HepG2 (cell line): ENCODE results near the gene SDC4. TPM values are rescaled to one million over a fixed set of nuclear protein-coding genes. Genes with fewer than 3 reads are reported as not detected.
A peak's percentile ranks its signal among the peaks of the same experiment; 100 is the strongest.

Experiments
- ARID3A ChIP-seq: IDR thresholded peaks from 2 replicates; pipeline ENCODE4 v1.6.1; 2012; ENCODE audit warnings: low read depth, low read length, improper control_type of control experiment
- ARNT2 ChIP-seq: sonication (generic); formaldehyde crosslinking; IDR thresholded peaks from 2 replicates; pipeline ENCODE4 v1.8.0; 2022; ENCODE audit warnings: mild to moderate bottlenecking, low read depth, missing genetic modification reagents, moderate library complexity
- ATF7 ChIP-seq, 2 experiments: fragments of 450-650 bp in 1 of 2; sonication (generic) in 1 of 2; formaldehyde crosslinking in 1 of 2; IDR thresholded peaks; 2 replicates each; pipeline versions ENCODE4 v1.4.0 to v1.6.1; 2016 to 2020; ENCODE audit warnings: antibody characterized with exemption in 1 of 2, mild to moderate bottlenecking in 1 of 2, missing genetic modification reagents in 1 of 2
- BRD4 ChIP-seq: sonication (generic); formaldehyde crosslinking; IDR thresholded peaks from 2 replicates; pipeline ENCODE4 v1.4.0; 2020; ENCODE audit warnings: missing genetic modification reagents
- CEBPB ChIP-seq: IDR thresholded peaks from 2 replicates; pipeline ENCODE4 v1.6.1; 2011; ENCODE audit warnings: low read depth, low read length, improper control_type of control experiment, borderline replicate concordance
- CREM ChIP-seq, 2 experiments: sonication (generic) in 1 of 2; formaldehyde crosslinking in 1 of 2; IDR thresholded peaks; 2 replicates each; pipeline versions ENCODE4 v1.4.0 to v1.6.1; 2016 to 2020; ENCODE audit warnings: antibody characterized with exemption in 1 of 2, mild to moderate bottlenecking in 1 of 2, missing genetic modification reagents in 1 of 2
- ELF1 ChIP-seq: sonication (generic); formaldehyde crosslinking; IDR thresholded peaks from 2 replicates; pipeline ENCODE4 v1.4.0; 2020; ENCODE audit warnings: missing genetic modification reagents
- FUBP1 ChIP-seq: sonication (generic); formaldehyde crosslinking; IDR thresholded peaks from 2 replicates; pipeline ENCODE4 v1.5.1; 2020; ENCODE audit warnings: missing genetic modification reagents, mild to moderate bottlenecking, borderline replicate concordance
- GFI1 ChIP-seq: sonication (generic); formaldehyde crosslinking; IDR thresholded peaks from 2 replicates; pipeline ENCODE4 v1.5.0; 2020; ENCODE audit warnings: missing genetic modification reagents, mild to moderate bottlenecking, borderline replicate concordance
- MAFF ChIP-seq: IDR thresholded peaks from 2 replicates; pipeline ENCODE4 v1.6.1; 2011; ENCODE audit warnings: low read depth, low read length, improper control_type of control experiment
- MAX ChIP-seq: IDR thresholded peaks from 2 replicates; pipeline ENCODE4 v1.6.1; 2012; ENCODE audit warnings: inconsistent platforms
- MED13 ChIP-seq: sonication (generic); formaldehyde crosslinking; IDR thresholded peaks from 2 replicates; pipeline ENCODE4 v1.5.0; 2020; ENCODE audit warnings: missing genetic modification reagents
- NFIB ChIP-seq: sonication (generic); formaldehyde crosslinking; IDR thresholded peaks from 2 replicates; pipeline ENCODE4 v1.9.0; 2021; ENCODE audit warnings: missing genetic modification reagents, mild to moderate bottlenecking, borderline replicate concordance
- POLR2AphosphoS5 ChIP-seq: IDR thresholded peaks from 2 replicates; pipeline ENCODE4 v1.6.1; 2012; ENCODE audit warnings: low read depth, low read length
- RAD51 ChIP-seq: fragments of 450-650 bp; IDR thresholded peaks from 2 replicates; pipeline ENCODE4 v1.6.1; 2016; ENCODE audit warnings: borderline replicate concordance
- RBFOX2 ChIP-seq: fragments of 200-400 bp; formaldehyde crosslinking; IDR thresholded peaks from 2 replicates; pipeline ENCODE4 v1.6.1; 2017; ENCODE audit warnings: low read depth, mild to moderate bottlenecking, low read length
- SKIL ChIP-seq: sonication (generic); formaldehyde crosslinking; IDR thresholded peaks from 2 replicates; pipeline ENCODE4 v1.8.0; 2022; ENCODE audit warnings: missing genetic modification reagents, mild to moderate bottlenecking, moderate library complexity, borderline replicate concordance
- SNAPC2 ChIP-seq: sonication (generic); formaldehyde crosslinking; IDR thresholded peaks from 2 replicates; pipeline ENCODE4 v1.8.1; 2022; ENCODE audit warnings: mild to moderate bottlenecking, missing genetic modification reagents
- ZBTB3 ChIP-seq: sonication (generic); formaldehyde crosslinking; IDR thresholded peaks from 2 replicates; pipeline ENCODE4 v1.4.0; 2020; ENCODE audit warnings: low read depth, mild to moderate bottlenecking, moderate library complexity, missing genetic modification reagents, borderline replicate concordance
- ZNF138 ChIP-seq: sonication (generic); formaldehyde crosslinking; IDR thresholded peaks from 2 replicates; pipeline ENCODE4 v1.5.0; 2020; ENCODE audit warnings: mild to moderate bottlenecking, low read depth, missing genetic modification reagents
- ZNF335 ChIP-seq: sonication (generic); formaldehyde crosslinking; IDR thresholded peaks from 2 replicates; pipeline ENCODE4 v1.4.0; 2020; ENCODE audit warnings: missing genetic modification reagents
- ZNF510 ChIP-seq: sonication (generic); formaldehyde crosslinking; IDR thresholded peaks from 2 replicates; pipeline ENCODE4 v1.4.0; 2020; ENCODE audit warnings: low read depth, mild to moderate bottlenecking, missing genetic modification reagents
- ZNF670 ChIP-seq: sonication (generic); formaldehyde crosslinking; IDR thresholded peaks from 2 replicates; pipeline ENCODE4 v1.8.0; 2022; ENCODE audit warnings: mild to moderate bottlenecking, missing genetic modification reagents, borderline replicate concordance
- polyA plus RNA-seq, 8 experiments: library from polyadenylated mRNA; depleted of rRNA in 3 of 8; stranded (reverse) in 7 of 8; unstranded in 1 of 8; fragments of >200 nt; fragmentation: Illumina TruSeq in 4 of 8; extraction: Trizol in 4 of 8; gene quantifications; 2 replicates each; pipeline versions ENCODE4 v1.2.1 to v1.2.3, GENCODE V29; 2011 to 2016; ENCODE audit warnings: low read depth in 4 of 8, missing spikeins in 1 of 8, mixed read lengths in 1 of 8; ENCODE audit not compliant: insufficient read depth in 1 of 8
- total RNA-seq, 5 experiments: library from RNA; depleted of rRNA; stranded (reverse); fragments of >200 nt; fragmentation: Illumina TruSeq; extraction: Trizol; gene quantifications; 2 replicates each; pipeline ENCODE4 v1.2.3, GENCODE V29; 2016; ENCODE audit warnings: low read depth in 1 of 5

The SDC4 gene
- total and polyA plus RNA-seq, 2 of the 13 experiments (the other 11 are each of a cell fraction or from before 2014, with no cell fraction given): 49.0 to 65.1 TPM

- TF ChIP-seq SKIL (CRISPR knock-in tag): peak; percentile 88
- TF ChIP-seq MAX: 0 out of 2 replicates have a peak, but pooled peaks have one; percentile 20
- no peak for TF ChIP-seq MED13 (CRISPR knock-in tag)
- no peak for TF ChIP-seq RAD51
- TF ChIP-seq BRD4 (CRISPR knock-in tag): no peak
- no peak for TF ChIP-seq ELF1 (CRISPR knock-in tag)
- TF ChIP-seq CREM (IDR thresholded peaks at IDR 0.05): peak; percentile 54
- no peak for TF ChIP-seq CREM (CRISPR knock-in tag; IDR thresholded peaks at IDR 0.05)
- no peak for TF ChIP-seq ZNF138 (CRISPR knock-in tag)
- peak; percentile 56; the same call in 1 of the 2 replicates for TF ChIP-seq ZNF670 (CRISPR knock-in tag)
- no peak for TF ChIP-seq ARNT2 (CRISPR knock-in tag)
- TF ChIP-seq ZNF335: no peak
- TF ChIP-seq MAFF: no peak
- TF ChIP-seq SNAPC2 (CRISPR knock-in tag): peak; percentile 23; the same call in 1 of the 2 replicates
- TF ChIP-seq RBFOX2: no peak; the same call in 1 of the 2 replicates
- TF ChIP-seq NFIB (CRISPR knock-in tag): no peak
- TF ChIP-seq ATF7 (IDR thresholded peaks at IDR 0.05): no peak
- TF ChIP-seq ATF7 (CRISPR knock-in tag; IDR thresholded peaks at IDR 0.05): no peak
- TF ChIP-seq ZBTB3 (CRISPR knock-in tag): no peak
- TF ChIP-seq ZNF510 (CRISPR knock-in tag): peak; percentile 71; the same call in 1 of the 2 replicates
- TF ChIP-seq CEBPB: 0 out of 2 replicates have a peak, but pooled peaks have one; percentile 10
- TF ChIP-seq FUBP1 (CRISPR knock-in tag): no peak; the same call in 1 of the 2 replicates
- no peak; the same call in 1 of the 2 replicates for TF ChIP-seq POLR2AphosphoS5
- TF ChIP-seq GFI1: peak; percentile 91
- TF ChIP-seq ARID3A: peak; percentile 25; the same call in 1 of the 2 replicates
Observed at GRCh38 chr20:45343532-45344167, 4.6 kb downstream of the SDC4 start (continued).
